IMR-90 (cell line): Measurements from ENCODE around the gene GPC5. TPM values are rescaled to one million over a fixed set of nuclear protein-coding genes. Genes with fewer than 3 reads are reported as not detected.

Source experiments
- ATAC-seq: fragments of 200-7000 bp; cut with Tn5 transposase; 2 replicates; pipeline ENCODE4 v1.9.1; 2020; ENCODE audit warnings: low read depth, mild to moderate bottlenecking, moderate library complexity
- BruUV-seq: library from RNA; stranded (reverse); fragments of 400-500 nt; replicated peaks from 2 replicates; lab custom pipeline; 2021; lab: Mats Ljungman, UMichigan
- CTCF ChIA-PET: fragments of 300-600 bp; formaldehyde crosslinking; extraction: SDS; loops from one replicate; lab custom pipeline; 2021; ENCODE audit warnings: antibody characterized with exemption; lab: Yijun Ruan, JAX
- POLR2A ChIA-PET: fragments of 300-600 bp; sonication (Branson Sonifier 250); formaldehyde crosslinking; loops from one replicate; lab custom pipeline; 2022; ENCODE audit warnings: antibody characterized with exemption; ENCODE audit not compliant: unreplicated experiment; lab: Charles Lee
- DNase-seq: peaks from one replicate; pipeline ENCODE4 v3.0.0; 2013
- H2AFZ ChIP-seq: replicated peaks from 2 replicates; pipeline ENCODE3; 2013; ENCODE audit warnings: low read length, mild to moderate bottlenecking; ENCODE audit not compliant: poor library complexity
- H2AK5ac ChIP-seq: 2 replicates; pipeline ENCODE4 v1.6.1; 2013; ENCODE audit warnings: low read depth, low read length, inconsistent platforms
- H2AK9ac ChIP-seq: replicated peaks from 2 replicates; pipeline ENCODE3; 2013; ENCODE audit warnings: mild to moderate bottlenecking, low read depth, low read length, moderate library complexity; ENCODE audit not compliant: poor library complexity
- H2BK120ac ChIP-seq: 2 replicates; pipeline ENCODE4 v1.6.1; 2013; ENCODE audit warnings: low read depth, low read length, inconsistent platforms
- H2BK15ac ChIP-seq: 3 replicates; pipeline ENCODE4 v1.6.1; 2013; ENCODE audit warnings: low read depth, low read length, inconsistent platforms
- H2BK20ac ChIP-seq: 2 replicates; pipeline ENCODE4 v1.6.1; 2013; ENCODE audit warnings: low read depth, mild to moderate bottlenecking, inconsistent platforms, low read length, moderate library complexity
- H2BK5ac ChIP-seq: 2 replicates; pipeline ENCODE4 v1.6.1; 2013; ENCODE audit warnings: mild to moderate bottlenecking, low read depth, low read length, inconsistent platforms; ENCODE audit not compliant: poor library complexity, severe bottlenecking
- H3K14ac ChIP-seq: replicated peaks from 2 replicates; pipeline ENCODE4 v1.6.1; 2013; ENCODE audit warnings: low read depth, low read length, inconsistent platforms
- H3K18ac ChIP-seq: 2 replicates; pipeline ENCODE4 v1.6.1; 2013; ENCODE audit warnings: low read depth, low read length, control low read depth
- H3K23ac ChIP-seq: 2 replicates; pipeline ENCODE4 v1.6.1; 2013; ENCODE audit warnings: low read depth, low read length, inconsistent platforms
- H3K27ac ChIP-seq: 2 replicates; pipeline ENCODE4 v1.5.1; 2013; ENCODE audit warnings: mild to moderate bottlenecking, control low read depth, low read length; ENCODE audit not compliant: insufficient read depth
- H3K27me3 ChIP-seq: 2 replicates; pipeline ENCODE4 v1.6.1; 2013; ENCODE audit warnings: low read length; ENCODE audit not compliant: control insufficient read depth, insufficient read depth
- H3K36me3 ChIP-seq: 2 replicates; pipeline ENCODE4 v1.6.1; 2013; ENCODE audit warnings: low read length, mixed read lengths; ENCODE audit not compliant: control insufficient read depth, insufficient read depth
- H3K4ac ChIP-seq: 2 replicates; pipeline ENCODE4 v1.6.1; 2013; ENCODE audit warnings: low read depth, low read length, inconsistent platforms
- H3K4me1 ChIP-seq: 2 replicates; pipeline ENCODE4 v1.6.1; 2013; ENCODE audit warnings: low read length, mixed read lengths; ENCODE audit not compliant: control insufficient read depth, insufficient read depth
- H3K4me2 ChIP-seq: 2 replicates; pipeline ENCODE4 v1.6.1; 2013; ENCODE audit warnings: low read depth, mild to moderate bottlenecking, control low read depth, low read length, moderate library complexity
- H3K4me3 ChIP-seq: 2 replicates; pipeline ENCODE4 v1.5.1; 2013; ENCODE audit warnings: low read depth, mild to moderate bottlenecking, control low read depth, low read length, moderate library complexity; ENCODE audit not compliant: insufficient read depth
- H3K56ac ChIP-seq: 2 replicates; pipeline ENCODE4 v1.6.1; 2013; ENCODE audit warnings: low read length, inconsistent platforms; ENCODE audit not compliant: insufficient read depth; ENCODE audit errors: extremely low read depth
- H3K79me1 ChIP-seq, 2 experiments: 2 replicates each; pipeline ENCODE4 v1.6.1; 2013; ENCODE audit warnings: low read length in 2 of 2, inconsistent platforms in 1 of 2, low read depth in 1 of 2
- H3K9ac ChIP-seq: 2 replicates; pipeline ENCODE4 v1.6.1; 2013; ENCODE audit warnings: low read depth, low read length, control low read depth
- H3K9me1 ChIP-seq: 2 replicates; pipeline ENCODE4 v1.6.1; 2013; ENCODE audit warnings: low read length, inconsistent platforms; ENCODE audit not compliant: insufficient read depth
- H3K9me3 ChIP-seq: 2 replicates; pipeline ENCODE4 v1.6.1; 2013; ENCODE audit warnings: low read length; ENCODE audit not compliant: control insufficient read depth, insufficient read depth
- H4K20me1 ChIP-seq: 2 replicates; pipeline ENCODE4 v1.6.1; 2013; ENCODE audit warnings: low read length, inconsistent platforms; ENCODE audit not compliant: insufficient read depth
- H4K5ac ChIP-seq: 2 replicates; pipeline ENCODE4 v1.6.1; 2013; ENCODE audit warnings: mild to moderate bottlenecking, low read depth, low read length, control low read depth
- H4K8ac ChIP-seq, 2 experiments: 2 replicates each; pipeline ENCODE4 v1.6.1; 2013; ENCODE audit warnings: low read depth in 2 of 2, low read length in 2 of 2, control low read depth in 1 of 2, inconsistent platforms in 1 of 2
- H4K91ac ChIP-seq: 2 replicates; pipeline ENCODE4 v1.6.1; 2013; ENCODE audit warnings: low read depth, low read length, inconsistent platforms; ENCODE audit not compliant: insufficient read depth
- BHLHE40 ChIP-seq: fragments of 150-350 bp; IDR thresholded peaks from 2 replicates; pipeline ENCODE4 v1.6.1; 2016; ENCODE audit warnings: mild to moderate bottlenecking, low read depth, low read length
- CEBPB ChIP-seq: IDR thresholded peaks from 2 replicates; pipeline ENCODE4 v1.6.1; 2012; ENCODE audit warnings: low read depth, low read length, improper control_type of control experiment
- CTCF ChIP-seq: conservative IDR thresholded peaks from 2 replicates; pipeline ENCODE4 v1.5.1; 2012; ENCODE audit warnings: mild to moderate bottlenecking, low read depth, low read length, improper control_type of control experiment
- ELK1 ChIP-seq: fragments of 150-350 bp; IDR thresholded peaks from 2 replicates; pipeline ENCODE4 v1.6.1; 2016; ENCODE audit warnings: low read depth, mild to moderate bottlenecking, low read length, moderate library complexity, borderline replicate concordance
- NFE2L2 ChIP-seq: fragments of 150-350 bp; IDR thresholded peaks from 2 replicates; pipeline ENCODE4 v1.6.1; 2016; ENCODE audit warnings: low read depth, mild to moderate bottlenecking, low read length
- WGBS, 2 experiments: methylation state at CpG; one replicate each; pipeline versions ENCODE4 v1.1.5 to v1.1.7; 2013; ENCODE audit warnings: missing lambda C conversion rate in 2 of 2; ENCODE audit not compliant: insufficient read length in 1 of 2; ENCODE audit errors: extremely low coverage in 2 of 2; 5-methylcytosine and 5-hydroxymethylcytosine counted together
- dilution Hi-C: fragments of 300-500 bp; cut with HindIII; formaldehyde crosslinking; loops from one replicate; pipeline ENCODE4 v1.14.3; 2018; ENCODE audit warnings: low sequenced_read_pairs; ENCODE audit not compliant: unreplicated experiment
- in situ Hi-C: fragments of 300-500 bp; cut with MboI; formaldehyde crosslinking; loops from 3 replicates; pipeline ENCODE4 v1.14.3; 2019; ENCODE audit warnings: low sequenced_read_pairs, inconsistent platforms, mixed read lengths
- intact Hi-C: fragments of 100-400 bp; cut with micrococcal nuclease; formaldehyde crosslinking; loops from 2 replicates; pipeline ENCODE4 v1.10.0; 2022
- polyA plus RNA-seq, 3 experiments: library from polyadenylated mRNA; depleted of rRNA; stranded (reverse); fragments of >200 nt; gene quantifications; 2 replicates each; pipeline ENCODE4 v1.2.3, GENCODE V29; 2012; ENCODE audit warnings: low replicate concordance in 1 of 3
- total RNA-seq: library from RNA; depleted of rRNA; stranded (reverse); fragments of >200 nt; gene quantifications from 2 replicates; pipeline ENCODE4 v1.2.3, GENCODE V29; 2012

Gene GPC5
- total and polyA plus RNA-seq, 2 of the 4 experiments (the other 2 are of a cell fraction) = 0.94 to 1.8 TPM

GRCh38 chr13:92807966-92808365 lies 1409.5 kb downstream of the GPC5 start:
- no peak overlapping the region for H3K56ac ChIP-seq
- H2AK5ac ChIP-seq = no peak overlapping the region
- no TSS peak for BruUV-seq
- H3K4me2 ChIP-seq = peak overlapping the region; percentile 36
- POLR2A ChIA-PET = no interaction called here
- TF ChIP-seq BHLHE40 (peak; percentile 77; the same call in 1 of the 2 replicates), NFE2L2 (no peak), CTCF (no peak), CEBPB (no peak), ELK1 (no peak)
- no peak overlapping the region for H2AFZ ChIP-seq
- no peak overlapping the region for H3K14ac ChIP-seq
- H3K4me1 ChIP-seq = no peaks in the 10 kb centered on the region
- no peak overlapping the region for H4K91ac ChIP-seq
- no peak overlapping the region for H3K18ac ChIP-seq
- no peaks in the 10 kb centered on the region for H3K79me1 ChIP-seq
- H3K9me3 ChIP-seq = no peaks in the 10 kb centered on the region
- H3K36me3 ChIP-seq = no peaks in the 10 kb centered on the region
- no peak overlapping the region for H2BK5ac ChIP-seq
- no peak overlapping the region for H3K4me3 ChIP-seq
- no peak overlapping the region for H3K23ac ChIP-seq
- no peak overlapping the region for H2AK9ac ChIP-seq
- H4K5ac ChIP-seq = no peak overlapping the region
- no peak overlapping the region for H2BK20ac ChIP-seq
- H3K27ac ChIP-seq = no peak overlapping the region
- peak; percentile 56 for ATAC-seq
- in situ Hi-C loops = no loop called here
- H3K4ac ChIP-seq = no peak overlapping the region
- intact Hi-C loops = loop anchor here (5.0 kb wide), 1 partner anchor 419 kb away; the partner anchor contains the start of gene GPC6
- no peaks in the 10 kb centered on the region for H3K9me1 ChIP-seq
- no peak overlapping the region for H2BK15ac ChIP-seq
- H2BK120ac ChIP-seq = no peak overlapping the region
- DNase-seq = peak; percentile 45
- no peaks in the 10 kb centered on the region for H3K27me3 ChIP-seq
- CTCF ChIA-PET = no interaction called here
- H4K20me1 ChIP-seq = no peaks in the 10 kb centered on the region
- WGBS, 2 experiments = no CpG with 5 or more reads among the region's 2 CpGs
- no peak overlapping the region for H3K9ac ChIP-seq
- dilution Hi-C loops = no loop called here
- H4K8ac ChIP-seq = no peak overlapping the region
